COR-L47 (cell line): Measurements from ENCODE around the gene ZBTB1.
"Not testable (repeated sequence)": the region's sequence is repeated elsewhere in the genome, so short reads cannot be mapped to it uniquely, and the experiment has no call there.

Experiments
- DNase-seq: peaks from one replicate; lab custom pipeline; 2025; lab: John Stamatoyannopoulos, UW

Gene ZBTB1

GRCh38 chr14:64569646-64570045, 65.1 kb downstream of the ZBTB1 start:
- DNase-seq = not testable (repeated sequence)

- DNase-seq = no peak
These were observed 68.0 kb downstream of the ZBTB1 start for GRCh38 chr14:64572386-64573104.

DNA sequence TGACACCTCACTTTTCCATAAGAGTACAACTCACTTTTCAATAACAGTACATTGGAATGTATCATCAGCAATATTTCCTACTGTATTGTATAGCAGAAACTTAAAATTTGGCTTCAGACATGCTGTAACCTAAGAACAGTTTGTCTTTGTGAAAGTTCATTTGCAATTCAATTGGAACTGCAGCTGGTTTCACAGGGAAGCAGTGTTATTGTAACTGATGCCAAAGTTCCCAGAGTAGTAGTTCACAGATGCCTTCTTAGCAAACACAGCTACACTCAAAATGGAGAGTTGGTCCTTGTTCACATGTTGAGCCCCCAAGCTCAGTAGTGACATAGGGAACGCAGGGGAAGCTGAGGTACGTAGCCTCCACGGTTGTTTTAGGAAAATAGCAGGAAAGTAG, 68.5 kb downstream of the ZBTB1 start:
- DNase-seq = no peak
